Ramos (cell line): ENCODE measurements around the gene NQO2.

ENCODE experiments used
- in situ Hi-C: fragments of 300-500 bp; cut with MboI; formaldehyde crosslinking; loops from one replicate; pipeline ENCODE4 v1.14.3; 2022; ENCODE audit warnings: low sequenced_read_pairs; ENCODE audit not compliant: unreplicated experiment

The NQO2 gene

GRCh38 chr6:3031857-3032640, 32.4 kb downstream of the NQO2 start:
- in situ Hi-C loops: no loop called here

- in situ Hi-C loops: no loop called here
Measured at GRCh38 chr6:3032986-3033385, 33.3 kb downstream of the NQO2 start.

DNA sequence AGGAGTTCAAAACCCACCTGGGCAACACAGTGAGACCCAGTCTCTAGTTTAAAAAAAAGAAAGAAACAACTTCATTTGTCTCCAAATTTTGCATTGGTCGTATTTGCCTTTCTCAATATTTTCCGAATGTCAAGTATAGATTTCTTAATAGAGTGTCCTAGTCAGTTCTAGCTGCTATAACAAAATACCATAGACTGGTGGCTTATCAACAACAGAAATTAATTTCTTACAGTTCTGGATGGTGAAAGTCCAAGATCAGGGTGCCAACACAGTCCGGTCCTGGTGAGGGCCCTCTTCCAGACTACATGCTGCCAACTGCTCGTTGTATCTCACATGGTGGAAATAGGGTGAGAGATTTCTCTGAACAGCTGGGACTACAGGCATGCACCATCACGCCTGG, 34.0 kb downstream of the NQO2 start:
- in situ Hi-C loops: no loop called here

- in situ Hi-C loops: no loop called here
Measured at GRCh38 chr6:3035397-3035796, 35.7 kb downstream of the NQO2 start.

- in situ Hi-C loops: no loop called here
Measured at GRCh38 chr6:3036861-3037637, 37.4 kb downstream of the NQO2 start.

- in situ Hi-C loops: no loop called here
Measured at GRCh38 chr6:3037638-3038365, 38.1 kb downstream of the NQO2 start.

DNA sequence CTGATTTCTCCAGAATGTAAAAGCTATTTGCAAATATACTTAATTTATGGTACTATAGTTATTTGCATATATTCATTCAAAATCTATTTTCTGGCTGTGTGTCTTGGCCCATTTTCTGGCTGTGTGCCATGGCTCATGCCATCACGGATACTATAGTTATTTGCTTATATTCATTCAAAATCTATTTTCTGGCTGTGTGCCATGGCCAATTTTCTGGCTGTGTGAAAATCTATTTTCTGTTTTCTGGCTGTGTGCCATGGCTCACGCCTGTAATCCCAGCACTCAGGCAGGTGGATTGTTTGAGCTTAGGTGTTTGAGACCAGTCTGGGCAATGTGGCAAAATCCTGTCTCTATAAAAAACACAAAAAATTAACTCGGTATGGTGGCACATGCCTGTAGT, 39.7 kb downstream of the NQO2 start:
- in situ Hi-C loops: no loop called here

- in situ Hi-C loops: no loop called here
Measured at GRCh38 chr6:3041147-3041546, 41.5 kb downstream of the NQO2 start.

DNA sequence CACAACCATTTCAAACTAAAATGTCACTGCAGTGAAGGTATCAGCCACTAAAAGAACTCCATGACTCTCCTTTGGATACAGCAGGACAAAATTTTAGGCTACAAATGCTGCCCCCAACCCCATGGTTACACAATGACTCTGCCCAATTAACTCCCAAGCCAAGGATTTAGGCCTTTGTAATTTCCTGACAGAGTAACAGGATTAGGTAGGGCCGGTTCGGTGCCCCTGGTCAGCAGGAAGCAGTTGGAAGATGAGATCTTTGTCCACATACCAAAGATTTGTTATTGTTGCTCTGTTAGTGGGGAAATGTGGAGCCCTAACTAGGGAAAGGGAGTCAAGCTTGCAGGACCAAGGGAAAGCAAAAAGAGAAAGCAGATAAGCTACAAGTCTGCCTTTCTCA, 41.9 kb downstream of the NQO2 start:
- in situ Hi-C loops: no loop called here

DNA sequence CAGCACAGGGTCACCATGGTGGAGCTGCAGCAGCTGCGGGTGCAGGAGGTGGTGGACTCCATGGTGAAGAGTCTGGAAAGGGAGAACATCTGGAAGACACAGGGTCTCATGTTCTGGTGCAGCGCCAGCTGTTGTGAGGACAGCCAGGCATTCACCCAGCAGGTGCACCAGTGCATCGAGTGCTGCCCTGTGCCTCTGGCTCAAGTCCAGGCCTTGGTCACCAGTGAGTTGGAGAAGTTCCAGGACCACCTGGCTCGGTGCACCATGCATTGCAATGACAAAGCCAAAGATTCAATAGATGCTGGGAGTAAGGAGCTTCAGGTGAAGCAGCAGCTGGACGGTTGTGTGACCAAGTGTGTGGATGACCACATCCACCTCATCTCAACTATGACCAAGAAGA, 45.7 kb downstream of the NQO2 start:
- in situ Hi-C loops: loop anchor here (5.0 kb wide), 1 partner anchor 48 kb away; the partner anchor contains the start of gene NQO2

GRCh38 chr6:3045777-3046176, 46.1 kb downstream of the NQO2 start:
- in situ Hi-C loops: loop anchor here (5.0 kb wide), 1 partner anchor 48 kb away; the partner anchor contains the start of gene NQO2

DNA sequence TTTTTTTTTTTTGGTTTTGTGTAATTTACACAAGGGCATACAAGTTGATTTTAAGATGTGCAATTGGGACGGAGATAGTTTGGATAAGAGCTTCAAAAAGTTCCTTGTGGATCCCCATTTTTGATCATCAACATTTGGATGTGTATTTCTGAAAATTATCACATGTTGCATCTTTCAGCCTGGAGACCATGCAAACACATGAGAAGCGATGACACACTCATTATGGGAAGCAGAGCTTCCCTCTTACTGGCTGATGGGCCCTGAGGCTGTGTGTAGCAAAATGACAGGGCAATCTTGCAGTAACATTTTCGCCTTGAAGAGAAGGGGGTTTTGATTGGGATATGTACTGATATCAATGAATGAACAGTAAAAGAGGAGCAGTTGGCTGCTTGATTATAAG, 46.6 kb downstream of the NQO2 start:
- in situ Hi-C loops: loop anchor here (5.0 kb wide), 1 partner anchor 49 kb away; the partner anchor contains the start of gene NQO2

- in situ Hi-C loops: loop anchor here (5.0 kb wide), 1 partner anchor 51 kb away; the partner anchor contains the start of gene NQO2
Measured at GRCh38 chr6:3048009-3048408, 48.3 kb downstream of the NQO2 start.

DNA sequence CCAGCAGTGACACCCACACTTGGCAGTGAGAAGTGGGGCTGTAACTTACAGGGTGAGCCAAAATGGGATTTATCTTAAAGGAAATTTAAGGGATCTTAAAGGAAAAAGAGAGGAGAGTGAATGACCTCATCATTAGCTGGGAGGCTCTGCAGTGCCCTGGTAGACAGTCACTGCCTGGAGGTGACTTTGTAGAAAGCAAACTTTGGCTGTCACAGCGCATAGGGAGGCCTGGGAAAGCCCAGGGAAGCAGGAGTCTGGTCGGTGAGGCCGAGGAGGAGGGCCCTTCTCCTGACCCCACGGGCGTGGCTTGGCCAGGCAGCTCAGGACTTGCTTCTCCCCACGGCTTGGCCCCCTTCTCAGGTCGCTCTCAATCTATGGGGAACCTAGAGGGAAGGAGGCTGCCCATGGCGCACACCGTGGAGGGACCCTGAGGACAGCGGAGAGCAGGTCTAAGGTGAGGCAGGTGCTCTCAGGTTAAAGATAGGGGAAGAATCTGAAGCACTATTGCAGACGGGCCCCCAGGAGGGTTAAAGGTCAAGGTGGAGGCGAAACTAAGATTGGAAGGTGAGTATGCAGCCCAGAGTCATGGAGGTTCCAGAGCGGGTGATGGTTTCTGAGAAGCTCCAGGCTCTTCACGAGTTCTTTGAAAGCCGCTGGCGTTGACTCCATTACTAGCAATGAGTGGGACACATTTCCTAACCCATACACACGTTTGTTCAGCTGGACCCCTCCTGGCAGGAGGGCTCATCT, 53.0 kb downstream of the NQO2 start:
- in situ Hi-C loops: loop anchor here (10.0 kb wide), 1 partner anchor 208 kb away; the partner anchor contains the start of gene SERPINB1

DNA sequence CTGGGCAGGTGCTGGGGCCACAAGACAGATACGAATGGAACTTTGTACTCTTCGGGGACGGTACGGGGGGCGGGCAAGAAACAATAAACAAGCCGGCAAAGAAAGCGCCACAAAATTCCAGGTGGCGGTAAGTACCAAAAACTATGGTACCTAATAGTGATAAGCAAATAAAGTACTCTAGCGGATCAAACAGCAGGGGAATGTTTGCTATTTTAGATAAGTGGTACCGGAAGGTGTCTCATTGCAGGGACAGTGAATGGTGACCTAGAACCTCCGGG, 53.5 kb downstream of the NQO2 start:
- in situ Hi-C loops: loop anchor here (10.0 kb wide), 1 partner anchor 208 kb away; the partner anchor contains the start of gene SERPINB1

- in situ Hi-C loops: loop anchor here (10.0 kb wide), 1 partner anchor 210 kb away; the partner anchor contains the start of gene SERPINB1
Measured at GRCh38 chr6:3054229-3055157, 54.8 kb downstream of the NQO2 start.

GRCh38 chr6:3055158-3055499, 55.4 kb downstream of the NQO2 start:
- in situ Hi-C loops: loop anchor here (10.0 kb wide), 1 partner anchor 210 kb away; the partner anchor contains the start of gene SERPINB1

DNA sequence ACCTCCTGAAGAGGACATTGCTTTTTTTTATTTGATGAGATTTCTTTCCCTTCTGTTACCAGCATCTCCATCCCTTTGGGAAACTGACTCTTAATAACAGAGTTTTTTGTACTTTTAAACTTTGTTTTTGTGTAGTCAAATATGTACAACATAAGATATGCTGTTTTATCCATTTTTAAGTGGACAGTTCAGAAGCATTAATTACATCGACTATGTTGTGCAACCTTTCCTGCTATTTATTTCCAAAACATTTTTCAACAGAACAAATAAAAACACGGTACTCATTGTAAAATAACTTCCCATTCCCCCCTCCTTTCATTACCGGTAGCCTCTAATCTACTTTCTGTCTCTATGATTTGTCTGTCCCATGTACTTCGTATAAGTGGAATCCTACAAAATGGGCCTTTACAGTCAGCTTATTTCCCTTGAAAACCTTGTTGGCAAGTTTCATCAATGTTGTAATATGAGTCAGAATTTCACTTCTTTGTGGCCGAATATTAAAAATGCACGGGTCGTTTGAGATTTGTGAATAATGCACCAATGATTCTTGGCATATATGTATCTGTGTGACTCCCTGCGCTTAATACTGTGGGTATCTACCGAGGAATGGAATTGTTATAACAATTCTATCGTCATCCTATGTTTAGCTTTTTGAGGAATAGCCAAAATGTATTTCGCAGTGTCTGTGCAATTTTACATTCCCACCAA, 57.5 kb downstream of the NQO2 start:
- in situ Hi-C loops: loop anchor here (10.0 kb wide), 1 partner anchor 212 kb away; the partner anchor contains the start of gene SERPINB1
